ENCODE results near the gene KCNIP2. TPM values are rescaled to one million over a fixed set of nuclear protein-coding genes. Genes with fewer than 3 reads are reported as not detected.

The KCNIP2 gene
- total and polyA plus RNA-seq, 2 of the 13 experiments (the other 11 are each of a cell fraction or from before 2014, with no cell fraction given), result 0.42 to 0.70 TPM

GRCh38 chr10:101793526-101793925 is 50.1 kb downstream of the KCNIP2 start:
- CTCF ChIA-PET (ENCODE audit: low intra/inter-chr PET ratio, low total read pairs), result no interaction called here
- POLR2A ChIA-PET, result no interaction called here
- intact Hi-C loops (cut with micrococcal nuclease; ENCODE audit: unreplicated experiment) (no loop called here), in situ Hi-C loops (cut with HindIII; ENCODE audit: extremely low pct_ligation_motif_present, low pct_unique_long_range_greater_than_20kb) (no loop called here)
- Histone ChIP-seq H3K9me3 (ENCODE audit: low read length) (no peaks in the 10 kb centered on the region), H3K4me2 (ENCODE audit: low read depth, low read length) (no peak overlapping the region), H3K4me3 (replicated peaks in 1 of 3; ENCODE audit: insufficient read depth in 1 of 3, low read depth in 2 of 3, low read length in 3 of 3) (no peak overlapping the region), H3K27ac (ENCODE audit: extremely low read length, insufficient read depth, low read length) (no peak overlapping the region), H3K9ac (ENCODE audit: insufficient read depth, low read depth, low read length) (no peak overlapping the region), H3K4me1 (ENCODE audit: insufficient read depth, low read length) (no peaks in the 10 kb centered on the region), H4K20me1 (ENCODE audit: insufficient read depth, low read length) (no peaks in the 10 kb centered on the region), H2AFZ (ENCODE audit: low read length) (no peak overlapping the region), H3K36me3 (replicated peaks in 1 of 2; ENCODE audit: control insufficient read depth in 1 of 2, insufficient read depth in 2 of 2, low read length in 2 of 2) (peaks cover 22 to 58% of the 10 kb centered on the region in 2 experiments), H3K27me3 (ENCODE audit: control insufficient read depth in 1 of 2, insufficient read depth in 2 of 2, low read length in 2 of 2) (no peaks in the 10 kb centered on the region), H3K79me2 (ENCODE audit: insufficient read depth, low read length) (no peaks in the 10 kb centered on the region)
- WGBS (ENCODE audit: low lambda C conversion rate), result 98% methylated on average over 12 of the region's 12 CpGs
- DNase-seq (ENCODE audit: low spot score) (no peak), FAIRE-seq (no peak), ATAC-seq (no peak)
- no TSS peak for BruUV-seq (replicated peaks)
- TF ChIP-seq HOXA7 (CRISPR knock-in tag; IDR thresholded peaks at IDR 0.05) (no peak), ZNF660 (CRISPR knock-in tag; IDR thresholded peaks at IDR 0.05; ENCODE audit: borderline replicate concordance, low read depth) (no peak), FOXO4 (CRISPR knock-in tag; conservative IDR thresholded peaks at IDR 0.05) (no peak), ZNF234 (CRISPR knock-in tag; conservative IDR thresholded peaks at IDR 0.05) (no peak), ZNF580 (CRISPR knock-in tag; IDR thresholded peaks at IDR 0.05; ENCODE audit: borderline replicate concordance, low read depth) (no peak), NFYC (CRISPR knock-in tag; IDR thresholded peaks at IDR 0.05) (no peak), FOXA3 (CRISPR knock-in tag; IDR thresholded peaks at IDR 0.05) (no peak), FOSL2 (CRISPR knock-in tag; IDR thresholded peaks at IDR 0.05) (no peak), HMGA1 (CRISPR knock-in tag; conservative IDR thresholded peaks at IDR 0.05) (no peak), NKX3-1 (CRISPR knock-in tag; IDR thresholded peaks at IDR 0.05) (no peak), YEATS2 (CRISPR knock-in tag; IDR thresholded peaks at IDR 0.05; ENCODE audit: borderline replicate concordance) (no peak), MYC (CRISPR knock-in tag; IDR thresholded peaks at IDR 0.05; ENCODE audit: borderline replicate concordance) (no peak), NFYB (CRISPR knock-in tag; IDR thresholded peaks at IDR 0.05) (no peak), ZNF550 (CRISPR knock-in tag; IDR thresholded peaks at IDR 0.05; ENCODE audit: borderline replicate concordance) (no peak), ZNF251 (CRISPR knock-in tag; IDR thresholded peaks at IDR 0.05) (no peak), HDAC1 (CRISPR knock-in tag; IDR thresholded peaks at IDR 0.05) (no peak), IRF9 (CRISPR knock-in tag; IDR thresholded peaks at IDR 0.05; ENCODE audit: borderline replicate concordance) (no peak), GTF2F1 (IDR thresholded peaks at IDR 0.05; ENCODE audit: low read length) (no peak), ETV5 (CRISPR knock-in tag; IDR thresholded peaks at IDR 0.05; ENCODE audit: borderline replicate concordance) (no peak)
- TF ChIP-seq, protein P1, sequence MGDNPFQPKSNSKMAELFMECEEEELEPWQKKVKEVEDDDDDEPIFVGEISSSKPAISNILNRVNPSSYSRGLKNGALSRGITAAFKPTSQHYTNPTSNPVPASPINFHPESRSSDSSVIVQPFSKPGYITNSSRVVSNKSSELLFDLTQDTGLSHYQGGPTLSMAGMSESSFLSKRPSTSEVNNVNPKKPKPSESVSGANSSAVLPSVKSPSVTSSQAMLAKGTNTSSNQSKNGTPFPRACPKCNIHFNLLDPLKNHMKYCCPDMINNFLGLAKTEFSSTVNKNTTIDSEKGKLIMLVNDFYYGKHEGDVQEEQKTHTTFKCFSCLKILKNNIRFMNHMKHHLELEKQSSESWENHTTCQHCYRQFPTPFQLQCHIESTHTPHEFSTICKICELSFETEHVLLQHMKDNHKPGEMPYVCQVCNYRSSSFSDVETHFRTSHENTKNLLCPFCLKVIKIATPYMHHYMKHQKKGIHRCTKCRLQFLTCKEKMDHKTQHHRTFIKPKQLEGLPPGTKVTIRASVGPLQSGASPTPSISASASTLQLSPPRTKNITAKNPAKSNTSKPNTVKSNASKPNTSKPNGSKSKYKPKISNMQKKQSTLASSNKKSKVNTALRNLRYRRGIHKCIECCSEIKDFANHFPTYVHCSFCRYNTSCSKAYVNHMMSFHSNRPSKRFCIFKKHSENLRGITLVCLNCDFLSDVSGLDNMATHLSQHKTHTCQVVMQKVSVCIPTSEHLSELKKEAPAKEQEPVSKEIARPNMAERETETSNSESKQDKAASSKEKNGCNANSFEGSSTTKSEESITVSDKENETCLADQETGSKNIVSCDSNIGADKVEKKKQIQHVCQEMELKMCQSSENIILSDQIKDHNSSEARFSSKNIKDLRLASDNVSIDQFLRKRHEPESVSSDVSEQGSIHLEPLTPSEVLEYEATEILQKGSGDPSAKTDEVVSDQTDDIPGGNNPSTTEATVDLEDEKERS (CRISPR knock-in tag; IDR thresholded peaks at IDR 0.05), result no peak
